Panc1 (cell line): ENCODE measurements around the gene CXorf58. TPM values are rescaled to one million over a fixed set of nuclear protein-coding genes. Genes with fewer than 3 reads are reported as not detected.
A peak's percentile ranks its signal among the peaks of the same experiment; 100 is the strongest.

Experiments
- ATAC-seq: fragments of 200-7000 bp; cut with Tn5 transposase; 2 replicates; pipeline ENCODE4 v1.9.1; 2020; ENCODE audit warnings: mild to moderate bottlenecking, moderate library complexity
- BruUV-seq: library from RNA; stranded (reverse); fragments of 400-500 nt; replicated peaks from 2 replicates; lab custom pipeline; 2021; lab: Mats Ljungman, UMichigan
- CTCF ChIA-PET: fragments of 300-600 bp; sonication (Branson Sonifier 250); formaldehyde crosslinking; loops from one replicate; lab custom pipeline; 2022; ENCODE audit warnings: antibody characterized with exemption; lab: Charles Lee
- POLR2A ChIA-PET: fragments of 300-600 bp; sonication (Branson Sonifier 250); formaldehyde crosslinking; loops from one replicate; lab custom pipeline; 2022; ENCODE audit warnings: antibody characterized with exemption; lab: Charles Lee
- DNase-seq: peaks from one replicate; pipeline ENCODE4 v3.0.0-alpha.2; 2010; ENCODE audit warnings: low read depth, low spot score
- H3K27ac ChIP-seq: 2 replicates; pipeline ENCODE4 v1.5.1; 2011; ENCODE audit warnings: mild to moderate bottlenecking, low read length, inconsistent platforms
- H3K27me3 ChIP-seq: fragments of 200-500 bp; sonication (Bioruptor generic); 2 replicates; pipeline ENCODE4 v1.6.0; 2014; ENCODE audit warnings: low read length, inconsistent platforms; ENCODE audit not compliant: control insufficient read depth, insufficient read depth
- H3K36me3 ChIP-seq: fragments of 200-500 bp; sonication (Bioruptor generic); 2 replicates; pipeline ENCODE4 v1.5.1; 2014; ENCODE audit warnings: inconsistent platforms, mild to moderate bottlenecking, low read length, moderate library complexity; ENCODE audit not compliant: control insufficient read depth, insufficient read depth
- H3K4me1 ChIP-seq: 2 replicates; pipeline ENCODE4 v1.5.1; 2011; ENCODE audit warnings: inconsistent platforms, mild to moderate bottlenecking, low read length, moderate library complexity; ENCODE audit not compliant: control insufficient read depth, insufficient read depth
- H3K4me3 ChIP-seq, 2 experiments: 2 replicates each; pipeline ENCODE4 v1.5.1; 2011 to 2012; ENCODE audit warnings: low read depth in 2 of 2, low read length in 2 of 2, mild to moderate bottlenecking in 2 of 2, inconsistent platforms in 1 of 2, moderate library complexity in 1 of 2
- H3K9me3 ChIP-seq: fragments of 200-500 bp; sonication (Bioruptor generic); 2 replicates; pipeline ENCODE4 v1.5.1; 2014; ENCODE audit warnings: low read depth, mild to moderate bottlenecking, inconsistent platforms, low read length, moderate library complexity; ENCODE audit not compliant: control insufficient read depth, insufficient read depth
- POLR2AphosphoS5 ChIP-seq: IDR thresholded peaks from 2 replicates; pipeline ENCODE4 v1.6.1; 2012; ENCODE audit warnings: mild to moderate bottlenecking, low read depth, low read length, moderate library complexity
- SIN3A ChIP-seq: IDR thresholded peaks from 2 replicates; pipeline ENCODE4 v1.6.1; 2012; ENCODE audit warnings: low read depth, mild to moderate bottlenecking, low read length, moderate library complexity, borderline replicate concordance; ENCODE audit not compliant: insufficient read depth
- TCF7L2 ChIP-seq: IDR thresholded peaks from 2 replicates; pipeline ENCODE4 v1.6.1; 2011; ENCODE audit warnings: mild to moderate bottlenecking, low read depth, low read length, inconsistent platforms
- in situ Hi-C: cut with HindIII; loops from 2 replicates; pipeline ENCODE4 v1.10.0; 2016; ENCODE audit warnings: low sequenced_read_pairs, low pct_unique_long_range_greater_than_20kb
- intact Hi-C: fragments of 100-400 bp; cut with micrococcal nuclease; formaldehyde crosslinking; loops from one replicate; pipeline ENCODE4 v1.10.0; 2022; ENCODE audit not compliant: unreplicated experiment
- total RNA-seq: library from RNA; stranded (reverse); gene quantifications from one replicate; pipeline ENCODE4 v1.2.1, GENCODE V29; 2021; ENCODE audit not compliant: unreplicated experiment
- TF ChIP-seq, protein P1 (sequence below), 2 experiments: IDR thresholded peaks; 2 replicates each; pipeline ENCODE4 v1.6.1; 2011 to 2012; ENCODE audit warnings: low read depth in 2 of 2, control low read depth in 1 of 2, low read length in 1 of 2, mild to moderate bottlenecking in 1 of 2, moderate library complexity in 1 of 2; ENCODE audit not compliant: insufficient read depth in 1 of 2
- TF ChIP-seq, protein P2 (sequence below): fragments of 450-650 bp; IDR thresholded peaks from 2 replicates; pipeline ENCODE4 v1.5.1; 2017; ENCODE audit warnings: mild to moderate bottlenecking

CXorf58 gene
- total RNA-seq, 1 experiment from 2014 or later: 0.41 TPM

DNA sequence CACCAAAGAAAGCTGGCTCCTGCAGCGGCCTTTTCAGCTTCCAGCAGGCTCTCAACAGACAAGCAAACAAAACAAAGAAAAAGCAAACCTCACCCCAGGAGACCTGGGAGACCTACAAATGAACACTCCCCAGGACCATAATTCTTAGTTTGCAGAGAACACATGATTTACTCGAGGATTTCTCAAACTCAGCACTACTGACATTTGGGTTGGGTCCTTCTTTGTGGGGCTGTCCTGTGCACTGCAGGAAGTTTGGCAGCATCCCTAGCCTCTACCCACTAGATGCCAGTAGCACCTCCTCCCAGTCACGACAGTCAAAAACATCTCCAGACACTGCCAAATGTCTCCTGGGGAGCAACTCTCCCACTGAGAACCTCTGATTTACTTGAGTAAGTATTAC, 22.0 kb upstream of the CXorf58 start:
- ATAC-seq (no peak), DNase-seq (no peak)
- intact Hi-C loops: no loop called here
- no TSS peak for BruUV-seq
- TF ChIP-seq TCF7L2 (no peak), SIN3A (no peak)
- TF ChIP-seq, protein P1, sequence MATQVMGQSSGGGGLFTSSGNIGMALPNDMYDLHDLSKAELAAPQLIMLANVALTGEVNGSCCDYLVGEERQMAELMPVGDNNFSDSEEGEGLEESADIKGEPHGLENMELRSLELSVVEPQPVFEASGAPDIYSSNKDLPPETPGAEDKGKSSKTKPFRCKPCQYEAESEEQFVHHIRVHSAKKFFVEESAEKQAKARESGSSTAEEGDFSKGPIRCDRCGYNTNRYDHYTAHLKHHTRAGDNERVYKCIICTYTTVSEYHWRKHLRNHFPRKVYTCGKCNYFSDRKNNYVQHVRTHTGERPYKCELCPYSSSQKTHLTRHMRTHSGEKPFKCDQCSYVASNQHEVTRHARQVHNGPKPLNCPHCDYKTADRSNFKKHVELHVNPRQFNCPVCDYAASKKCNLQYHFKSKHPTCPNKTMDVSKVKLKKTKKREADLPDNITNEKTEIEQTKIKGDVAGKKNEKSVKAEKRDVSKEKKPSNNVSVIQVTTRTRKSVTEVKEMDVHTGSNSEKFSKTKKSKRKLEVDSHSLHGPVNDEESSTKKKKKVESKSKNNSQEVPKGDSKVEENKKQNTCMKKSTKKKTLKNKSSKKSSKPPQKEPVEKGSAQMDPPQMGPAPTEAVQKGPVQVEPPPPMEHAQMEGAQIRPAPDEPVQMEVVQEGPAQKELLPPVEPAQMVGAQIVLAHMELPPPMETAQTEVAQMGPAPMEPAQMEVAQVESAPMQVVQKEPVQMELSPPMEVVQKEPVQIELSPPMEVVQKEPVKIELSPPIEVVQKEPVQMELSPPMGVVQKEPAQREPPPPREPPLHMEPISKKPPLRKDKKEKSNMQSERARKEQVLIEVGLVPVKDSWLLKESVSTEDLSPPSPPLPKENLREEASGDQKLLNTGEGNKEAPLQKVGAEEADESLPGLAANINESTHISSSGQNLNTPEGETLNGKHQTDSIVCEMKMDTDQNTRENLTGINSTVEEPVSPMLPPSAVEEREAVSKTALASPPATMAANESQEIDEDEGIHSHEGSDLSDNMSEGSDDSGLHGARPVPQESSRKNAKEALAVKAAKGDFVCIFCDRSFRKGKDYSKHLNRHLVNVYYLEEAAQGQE (IDR thresholded peaks at IDR 0.05; ENCODE audit: insufficient read depth in 1 of 2, low read depth in 2 of 2, low read length in 1 of 2): no peak
- TF ChIP-seq, protein P2, sequence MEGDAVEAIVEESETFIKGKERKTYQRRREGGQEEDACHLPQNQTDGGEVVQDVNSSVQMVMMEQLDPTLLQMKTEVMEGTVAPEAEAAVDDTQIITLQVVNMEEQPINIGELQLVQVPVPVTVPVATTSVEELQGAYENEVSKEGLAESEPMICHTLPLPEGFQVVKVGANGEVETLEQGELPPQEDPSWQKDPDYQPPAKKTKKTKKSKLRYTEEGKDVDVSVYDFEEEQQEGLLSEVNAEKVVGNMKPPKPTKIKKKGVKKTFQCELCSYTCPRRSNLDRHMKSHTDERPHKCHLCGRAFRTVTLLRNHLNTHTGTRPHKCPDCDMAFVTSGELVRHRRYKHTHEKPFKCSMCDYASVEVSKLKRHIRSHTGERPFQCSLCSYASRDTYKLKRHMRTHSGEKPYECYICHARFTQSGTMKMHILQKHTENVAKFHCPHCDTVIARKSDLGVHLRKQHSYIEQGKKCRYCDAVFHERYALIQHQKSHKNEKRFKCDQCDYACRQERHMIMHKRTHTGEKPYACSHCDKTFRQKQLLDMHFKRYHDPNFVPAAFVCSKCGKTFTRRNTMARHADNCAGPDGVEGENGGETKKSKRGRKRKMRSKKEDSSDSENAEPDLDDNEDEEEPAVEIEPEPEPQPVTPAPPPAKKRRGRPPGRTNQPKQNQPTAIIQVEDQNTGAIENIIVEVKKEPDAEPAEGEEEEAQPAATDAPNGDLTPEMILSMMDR: no peak
- ChIA-PET CTCF (no interaction called here), POLR2A (interaction anchor here (0.6 kb wide), 1 partner anchor 99 kb away, joined by 6 read pairs; no protein-coding TSS in a partner anchor)
- H3K27me3 ChIP-seq: no peaks in the 10 kb centered on the region
- H3K27ac ChIP-seq: peak overlapping the region; percentile 71
- peaks cover 22% of the 10 kb centered on the region for H3K4me1 ChIP-seq
- H3K4me3 ChIP-seq: no peak overlapping the region
- in situ Hi-C loops: no loop called here
- H3K36me3 ChIP-seq: no peaks in the 10 kb centered on the region
- no peaks in the 10 kb centered on the region for H3K9me3 ChIP-seq

DNA sequence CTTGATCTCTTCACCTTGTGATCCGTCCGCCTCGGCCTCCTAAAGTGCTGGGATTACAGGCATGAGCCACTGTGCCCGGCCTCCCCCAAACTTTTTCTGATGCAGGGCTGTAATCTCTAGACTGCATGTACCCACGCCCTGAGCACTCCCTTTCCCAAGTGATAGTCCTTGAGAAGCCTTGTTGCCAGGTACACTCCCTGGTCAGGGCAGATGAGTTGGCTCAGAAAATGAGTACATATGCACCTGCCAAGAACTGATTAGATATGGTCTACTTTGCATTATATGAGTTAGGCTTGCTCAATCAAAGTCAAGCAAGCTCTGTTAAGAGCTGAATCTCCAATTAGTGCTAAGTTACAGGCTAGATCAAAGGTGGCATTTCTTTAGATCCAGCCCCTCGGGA, 20.4 kb upstream of the CXorf58 start:
- Histone ChIP-seq H3K27me3 (no peaks in the 10 kb centered on the region), H3K27ac (peak overlapping the region; percentile 75; the same call in 1 of the 2 replicates), H3K36me3 (no peaks in the 10 kb centered on the region), H3K9me3 (no peaks in the 10 kb centered on the region), H3K4me3 (no peak overlapping the region), H3K4me1 (peaks cover 21% of the 10 kb centered on the region)
- intact Hi-C loops (no loop called here), in situ Hi-C loops (no loop called here)
- ATAC-seq: no peak
- DNase-seq: no peak
- ChIA-PET CTCF (no interaction called here), POLR2A (no interaction called here)
- no TSS peak for BruUV-seq
- TF ChIP-seq TCF7L2: no peak
- TF ChIP-seq, protein P2: no peak

DNA sequence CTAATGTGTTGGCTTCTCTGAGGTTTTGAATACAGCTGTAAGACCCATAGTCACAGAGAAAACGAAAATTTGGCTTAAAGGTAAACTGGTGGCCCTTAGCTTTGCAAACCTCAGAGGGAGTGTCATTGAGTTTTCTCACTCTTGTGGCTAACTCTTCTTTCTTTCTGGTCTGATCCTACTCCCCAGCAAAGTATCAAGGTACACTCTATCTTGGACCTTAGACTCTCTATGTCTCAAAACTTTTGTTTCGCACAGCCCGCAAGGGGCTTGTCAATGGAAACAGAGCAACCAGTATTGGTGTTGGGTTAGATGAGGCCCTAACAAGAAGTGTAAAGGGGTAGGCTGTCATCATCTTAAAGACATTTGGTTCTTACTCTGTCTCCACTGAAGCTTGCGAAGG, 19.9 kb upstream of the CXorf58 start:
- in situ Hi-C loops (no loop called here), intact Hi-C loops (no loop called here)
- H3K9me3 ChIP-seq: no peaks in the 10 kb centered on the region
- ATAC-seq: no peak
- TF ChIP-seq TCF7L2 (no peak), POLR2AphosphoS5 (no peak), SIN3A (no peak)
- TF ChIP-seq, protein P1 (IDR thresholded peaks at IDR 0.05; ENCODE audit: insufficient read depth in 1 of 2, low read depth in 2 of 2, low read length in 1 of 2): no peak
- DNase-seq: no peak
- ChIA-PET CTCF (no interaction called here), POLR2A (interaction anchor here (0.6 kb wide), 1 partner anchor 100 kb away, joined by 5 read pairs; no protein-coding TSS in a partner anchor)
- H3K27me3 ChIP-seq: no peaks in the 10 kb centered on the region
- no peaks in the 10 kb centered on the region for H3K36me3 ChIP-seq
- H3K4me1 ChIP-seq: peaks cover 19% of the 10 kb centered on the region
- peak overlapping the region; percentile 75 for H3K27ac ChIP-seq
- BruUV-seq: no TSS peak
- no peak overlapping the region for H3K4me3 ChIP-seq
